Stimulated activated CD8-positive, alpha-beta memory T cell treated with anti-CD3 and anti-CD28 coated beads, Interleukin-2, amount 100 ng/mL, for 1 hour (primary cell): ENCODE data around the gene TMEM273.

Experiments used
- DNase-seq, 2 donors: peaks; one replicate each; pipeline ENCODE4 v3.0.0-alpha.2; 2020; ENCODE audit warnings: low read depth in 2 of 2

TMEM273 gene

DNA sequence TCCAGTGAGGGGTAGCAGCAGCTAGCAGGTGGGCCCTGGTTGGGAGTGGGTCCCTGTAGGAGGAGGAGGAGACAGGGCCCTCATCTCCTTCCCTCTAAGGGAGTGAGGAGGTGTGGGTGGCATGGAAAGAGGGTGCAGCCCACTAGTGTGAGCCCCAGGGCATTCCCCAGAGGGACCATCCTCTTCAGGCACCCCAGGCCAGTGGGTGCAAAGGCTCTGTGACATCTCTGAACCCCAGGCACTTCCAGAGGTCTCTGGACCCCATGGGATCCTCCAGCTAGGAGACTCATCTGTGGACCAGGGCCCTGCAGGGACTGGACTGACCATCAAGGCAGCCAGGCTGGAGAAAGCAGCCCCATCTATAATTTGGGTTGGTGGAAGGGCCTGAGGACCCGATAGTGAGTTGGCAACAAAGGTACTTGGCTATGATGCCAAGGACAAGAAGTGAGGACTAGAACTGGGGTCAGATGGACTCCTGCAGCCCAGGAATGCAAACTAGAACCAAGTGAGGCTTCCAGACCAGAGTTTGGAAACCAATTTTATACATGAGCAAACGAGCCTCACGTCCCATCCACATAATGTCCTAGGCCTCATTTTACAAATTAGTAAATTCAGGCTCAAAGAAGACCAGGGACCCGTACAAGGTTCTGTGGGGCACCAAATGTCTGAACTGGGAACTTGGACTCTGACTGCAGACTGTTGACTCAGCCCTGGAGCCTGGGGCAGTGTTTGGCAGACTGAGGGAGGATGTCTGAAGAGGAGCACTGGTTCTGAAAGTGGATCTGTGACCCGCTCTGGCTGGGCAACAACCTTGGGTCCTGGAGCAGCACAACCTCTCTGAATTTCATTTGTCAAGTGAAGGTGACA is 71.4 kb downstream of the TMEM273 start:
- DNase-seq: no peak

DNA sequence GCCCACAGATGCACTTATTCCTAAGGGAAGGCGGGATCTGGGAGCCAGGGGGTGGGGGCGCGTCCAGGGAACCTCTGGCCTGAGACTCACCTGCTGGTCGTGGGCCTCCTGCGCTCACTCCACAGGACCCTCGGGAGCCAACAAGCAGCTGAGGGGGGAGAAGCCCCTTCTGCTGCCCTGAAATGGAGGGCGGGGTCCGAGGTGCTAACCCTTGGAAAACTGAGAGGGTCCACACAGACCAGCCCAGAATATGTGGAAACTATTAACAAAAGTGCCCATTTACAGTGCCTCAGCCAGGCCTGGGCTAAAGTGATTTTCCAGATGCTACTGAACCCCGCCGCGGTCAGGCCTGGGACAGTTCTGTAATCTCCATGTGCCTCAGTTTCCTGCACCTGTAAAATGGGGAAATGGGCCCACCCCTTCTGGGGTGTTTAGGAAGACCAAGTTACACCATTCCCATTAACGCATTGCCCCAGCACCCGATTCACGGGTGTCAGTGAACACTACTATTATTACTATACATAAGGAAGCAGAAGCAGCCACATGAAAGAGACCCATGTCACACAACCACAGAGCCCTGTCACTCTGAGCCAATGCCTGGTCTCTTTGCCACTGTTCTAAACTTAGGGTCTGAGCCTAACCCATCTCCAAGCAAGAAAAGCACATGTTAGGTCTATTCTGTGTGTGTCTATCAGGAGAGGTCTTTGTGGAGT is 72.2 kb downstream of the TMEM273 start:
- DNase-seq: no peak

DNA sequence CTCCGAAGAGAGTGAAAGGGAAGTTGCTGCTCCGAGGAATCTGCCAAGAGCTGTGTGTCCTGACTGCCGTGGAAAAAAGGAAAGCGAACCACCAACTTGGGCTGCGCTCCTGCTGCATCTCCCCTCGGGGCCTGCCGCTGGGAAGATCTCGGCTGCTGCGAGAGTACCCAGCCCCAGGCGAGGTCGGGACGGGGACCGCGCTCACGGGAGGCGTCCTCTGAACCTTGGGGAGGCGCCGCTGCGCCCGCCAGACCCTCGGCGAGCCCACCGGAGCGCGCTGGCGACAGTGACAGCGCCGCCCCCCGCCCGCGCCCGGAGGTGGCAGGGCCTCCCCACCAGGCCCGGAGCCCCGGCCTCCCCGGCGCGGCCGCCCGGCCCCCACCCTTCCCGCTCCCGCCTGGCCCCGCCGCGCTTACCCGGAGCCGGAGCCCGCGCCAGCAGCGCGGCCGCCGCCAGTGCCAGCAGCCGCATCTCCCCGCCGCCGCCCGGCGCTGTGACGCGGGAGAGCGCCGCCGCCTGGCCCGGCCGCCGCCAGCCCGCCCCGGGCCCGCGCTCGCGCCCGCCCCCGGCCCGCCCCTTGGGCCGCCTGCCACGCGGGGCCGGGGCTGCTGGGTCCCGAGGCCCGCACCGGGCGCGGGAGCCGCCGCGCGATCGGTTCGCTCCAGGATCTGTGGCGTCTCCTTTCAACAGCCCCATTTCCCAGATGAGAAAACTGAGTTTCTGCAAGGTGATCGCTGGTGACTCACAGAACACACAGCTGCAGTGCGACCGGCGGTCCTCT is 73.0 kb downstream of the TMEM273 start, which contains the start of gene VSTM4:
Gene VSTM4 (minus strand): TSS at position 508 of the 781 bp plus-strand sequence. CDS start 37 bp downstream, at position 471.
- no peak for DNase-seq

DNA sequence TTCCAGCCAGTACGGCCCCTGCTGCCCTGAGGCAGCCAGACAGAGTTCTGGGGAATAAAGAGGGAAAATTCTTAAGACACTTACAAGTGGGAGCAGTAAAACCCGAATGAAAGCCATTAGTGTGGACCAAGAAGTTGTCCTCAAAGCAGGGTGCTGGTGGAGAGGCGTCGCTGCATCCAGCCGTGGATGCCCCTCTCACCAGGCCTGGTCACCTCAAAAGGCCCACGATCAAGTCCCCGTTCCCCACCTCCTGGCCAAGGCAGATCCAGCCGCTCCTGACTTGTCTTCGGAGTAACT is 73.5 kb downstream of the TMEM273 start:
- no peak for DNase-seq

DNA sequence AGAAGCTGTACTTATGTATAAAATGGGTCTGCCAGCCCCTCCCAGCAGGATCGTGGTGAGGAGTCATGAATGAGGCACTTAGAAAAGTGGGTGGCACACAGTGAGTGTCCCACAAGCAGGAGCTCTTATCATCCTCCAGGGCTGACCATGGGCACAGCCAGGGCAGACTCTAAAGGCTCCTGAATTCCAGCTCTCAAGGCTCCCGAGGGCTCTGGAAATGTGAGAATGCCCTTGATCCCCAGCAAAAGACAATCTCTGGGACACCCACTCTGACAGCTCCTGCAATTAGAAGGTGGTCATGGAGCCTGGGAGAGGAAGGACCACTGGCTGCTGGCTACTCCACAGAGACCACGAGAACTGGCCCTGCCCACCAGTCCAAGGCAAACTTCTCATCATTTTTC is 74.5 kb downstream of the TMEM273 start:
- DNase-seq: no peak

DNA sequence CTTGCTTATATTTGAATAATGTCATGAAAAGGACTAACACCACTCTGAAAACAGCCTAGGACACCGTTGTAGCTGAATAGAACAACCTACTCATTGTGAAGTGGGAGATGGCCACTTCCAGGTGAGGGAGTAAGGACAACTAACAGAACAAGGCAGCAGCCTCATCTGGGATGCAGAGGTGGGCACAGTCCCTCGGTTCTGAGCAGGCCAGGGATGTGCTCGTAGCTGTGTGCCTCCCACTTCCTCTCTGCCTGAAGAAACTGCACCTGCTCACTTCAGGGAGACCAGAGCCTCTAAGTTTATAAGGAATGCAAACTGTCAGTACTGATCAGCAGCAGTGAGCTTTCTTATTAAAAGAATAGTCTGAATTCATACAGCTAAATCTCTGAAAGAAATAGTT is 75.3 kb downstream of the TMEM273 start:
- no peak for DNase-seq

DNA sequence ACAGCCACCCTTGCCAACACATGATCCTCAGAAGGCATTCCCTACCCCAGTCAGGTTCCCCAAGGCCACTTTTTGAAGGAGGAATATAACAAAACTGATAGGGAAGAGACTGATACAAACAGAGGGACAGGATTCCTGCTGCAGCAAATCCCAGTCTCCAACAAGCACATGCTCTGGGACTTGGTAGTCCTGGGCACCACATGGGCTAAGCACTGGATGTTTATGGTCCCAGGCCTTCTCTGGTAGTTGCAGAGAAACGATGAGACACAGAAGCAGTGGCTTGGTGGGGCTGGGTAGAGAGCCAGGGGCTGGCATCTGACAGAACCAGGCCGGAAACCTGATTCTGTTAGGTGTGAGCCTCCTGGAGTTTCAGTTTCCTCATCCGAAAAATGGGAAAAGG is 76.1 kb downstream of the TMEM273 start:
- DNase-seq: no peak

DNA sequence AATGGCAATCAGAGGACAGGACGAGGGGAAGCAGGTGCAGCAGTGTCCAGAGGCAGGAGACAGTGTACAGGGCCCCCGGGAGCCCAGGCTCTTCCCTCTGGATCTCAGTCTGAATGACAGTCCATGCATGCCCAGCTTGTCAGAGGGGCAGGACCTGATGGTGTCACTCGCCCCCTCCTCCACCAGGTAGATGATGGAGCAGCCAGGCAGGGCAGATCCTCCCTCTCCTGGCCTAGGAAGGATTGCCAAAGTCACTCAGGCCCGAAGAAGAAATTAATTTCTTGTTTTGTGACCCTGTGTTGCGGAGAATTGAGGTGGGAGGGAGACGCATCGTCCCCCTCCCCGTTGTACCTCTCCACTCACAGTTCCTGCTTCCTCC is 76.9 kb downstream of the TMEM273 start:
- no peak for DNase-seq

DNA sequence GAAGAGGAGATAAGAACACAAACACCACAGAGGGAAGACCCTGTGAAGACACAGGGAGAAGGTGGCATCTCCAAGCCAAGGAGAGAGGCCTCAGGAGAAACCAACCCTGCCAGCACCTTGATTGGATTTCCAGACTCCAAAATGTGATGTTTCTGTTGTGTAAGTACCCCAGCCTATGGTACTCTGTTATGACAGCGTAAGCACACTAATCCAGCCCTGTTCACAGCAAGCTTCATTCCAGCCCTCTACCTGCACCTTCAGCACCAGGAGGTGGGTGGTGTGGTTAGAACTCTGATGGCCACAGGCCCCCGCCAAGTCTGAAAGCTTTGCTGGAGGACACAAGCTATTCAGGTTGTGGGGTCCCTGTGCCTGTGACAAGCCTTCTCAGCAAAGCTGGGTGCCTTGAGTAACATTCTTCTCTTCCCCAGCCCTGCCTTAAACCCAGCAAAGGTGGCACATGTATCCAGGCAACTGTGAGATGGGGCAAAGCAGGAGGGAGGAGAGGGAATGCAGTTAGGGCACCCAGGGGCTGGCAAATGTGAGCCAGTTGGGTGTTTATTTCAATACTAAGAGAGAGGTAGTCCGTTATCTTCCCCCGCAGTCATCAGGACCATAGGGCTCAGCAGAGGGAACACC is 77.4 kb downstream of the TMEM273 start:
- DNase-seq: no peak

DNA sequence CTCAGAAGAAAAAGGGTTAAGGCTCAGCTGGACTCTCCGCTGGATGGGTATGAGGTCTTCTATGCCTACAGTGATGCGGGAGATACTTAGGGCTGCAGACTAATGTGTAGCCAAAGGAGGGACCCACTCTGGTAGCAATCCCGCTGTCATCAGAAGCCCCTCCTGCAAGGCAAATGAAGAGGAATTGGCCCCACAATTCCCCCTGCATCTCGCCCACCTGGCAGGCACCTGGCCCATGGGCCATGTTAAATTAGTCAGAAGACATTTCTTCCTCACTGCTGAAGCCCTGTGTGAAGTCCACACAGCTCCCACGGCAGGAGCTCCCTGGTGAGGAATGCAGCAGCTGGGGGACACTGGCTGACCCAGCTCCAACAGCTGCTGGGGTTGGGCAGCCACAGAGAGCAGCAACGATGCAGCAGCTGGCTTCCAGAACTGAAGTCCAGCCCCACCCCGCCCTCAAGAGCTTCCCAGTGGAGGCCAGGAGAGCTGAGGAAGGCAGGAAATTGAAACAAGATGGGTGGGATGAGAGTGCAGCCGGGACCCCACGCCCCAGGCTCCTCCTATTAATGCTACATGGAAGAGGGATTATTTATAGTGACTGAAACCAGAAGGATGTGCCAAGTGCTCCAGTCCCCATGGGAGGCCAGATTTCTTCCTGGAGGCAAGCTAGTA is 78.4 kb downstream of the TMEM273 start:
- no peak for DNase-seq

DNA sequence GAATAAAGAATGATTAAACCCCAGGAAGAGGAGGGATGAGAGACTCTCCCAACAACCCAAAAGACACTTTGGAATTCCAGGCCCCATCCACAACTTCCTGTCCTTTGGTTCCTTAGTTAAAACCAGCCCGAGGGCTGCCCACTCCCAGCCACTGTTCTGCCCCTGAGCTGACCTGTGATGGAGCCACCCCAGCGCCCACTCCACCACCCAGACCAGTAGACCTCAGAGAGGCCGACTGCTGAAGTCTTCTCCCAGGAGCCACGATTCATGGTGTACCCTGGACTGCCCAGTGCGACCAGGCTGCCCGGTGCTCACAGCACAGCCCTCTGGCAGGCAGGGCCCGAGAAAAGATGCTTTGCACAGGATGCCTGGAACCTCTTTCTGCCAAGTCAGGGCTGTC is 79.5 kb downstream of the TMEM273 start:
- DNase-seq: no peak

DNA sequence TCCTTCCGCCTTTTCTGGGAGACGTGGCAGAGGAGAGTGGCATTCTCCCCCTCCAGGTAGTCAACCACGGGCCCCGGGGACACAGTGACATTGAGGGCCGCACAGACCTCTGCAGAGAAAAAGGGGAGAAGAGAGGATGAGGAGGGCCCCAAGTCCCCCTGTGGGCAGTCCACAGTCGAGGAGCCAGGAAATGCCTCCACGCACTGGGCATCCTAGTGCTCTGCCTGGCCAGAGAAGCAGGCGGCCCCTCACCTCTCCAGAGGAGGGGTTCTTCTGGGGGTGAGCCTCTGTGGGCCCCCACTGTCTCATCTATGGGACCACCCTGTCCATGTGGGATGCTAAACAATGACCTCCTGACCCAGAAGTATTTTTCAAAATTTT is 80.3 kb downstream of the TMEM273 start:
- DNase-seq: no peak

DNA sequence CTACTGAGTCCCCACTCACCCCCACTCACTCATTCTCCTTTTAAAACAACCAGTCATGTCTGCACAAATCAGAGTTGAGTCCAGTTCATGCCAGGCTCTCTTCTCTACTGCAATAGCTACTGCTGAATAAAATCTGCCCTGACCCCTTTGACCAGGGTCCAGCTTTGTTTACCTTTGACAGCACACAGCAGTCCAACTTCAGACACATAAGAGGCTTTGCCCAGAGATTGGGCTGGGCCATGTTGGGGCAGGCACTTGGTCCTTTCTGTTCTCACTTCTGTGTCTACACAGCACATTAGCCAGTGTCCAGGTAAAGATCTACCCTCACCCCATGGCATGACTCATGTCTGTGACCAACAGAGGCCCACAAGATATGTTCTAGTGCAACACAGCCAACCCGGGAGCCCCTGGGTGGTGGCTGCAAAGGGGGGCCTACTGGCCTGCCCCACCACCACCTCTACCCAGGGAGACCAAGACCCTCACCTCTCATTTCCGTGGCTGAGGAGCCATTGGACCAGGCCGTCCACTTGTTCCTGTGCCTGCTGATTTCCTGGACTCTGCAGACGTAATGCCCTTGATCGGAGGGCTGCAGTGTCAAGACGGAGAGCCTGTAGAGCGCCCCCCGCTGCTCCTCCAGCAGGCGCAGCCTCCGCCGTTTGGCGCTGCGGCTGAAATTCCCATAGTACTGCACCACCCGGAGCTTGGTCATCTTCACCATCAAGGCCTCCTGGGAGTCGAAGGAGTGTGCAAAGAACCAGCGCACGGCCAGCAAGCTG is 80.9 kb downstream of the TMEM273 start:
- no peak for DNase-seq

DNA sequence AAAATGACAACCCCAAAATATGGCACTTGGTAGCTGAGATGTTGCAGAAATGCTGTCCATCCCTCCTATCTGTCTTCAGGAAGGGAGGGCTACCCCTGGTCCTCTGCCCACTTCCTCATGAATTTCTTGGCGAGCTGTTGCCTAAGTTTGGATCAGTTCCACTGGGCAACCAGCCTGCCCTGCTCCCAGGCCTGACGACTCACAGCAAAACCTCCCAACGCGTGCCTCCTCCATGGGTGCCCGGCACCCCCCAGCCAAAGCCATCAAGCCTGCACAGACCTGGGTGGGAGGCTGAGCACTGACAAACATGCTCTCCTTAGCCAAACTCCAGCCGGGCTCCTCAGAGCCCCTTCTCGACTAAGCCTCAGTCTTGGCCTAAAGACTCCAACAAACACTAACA is 81.7 kb downstream of the TMEM273 start:
- no peak for DNase-seq

DNA sequence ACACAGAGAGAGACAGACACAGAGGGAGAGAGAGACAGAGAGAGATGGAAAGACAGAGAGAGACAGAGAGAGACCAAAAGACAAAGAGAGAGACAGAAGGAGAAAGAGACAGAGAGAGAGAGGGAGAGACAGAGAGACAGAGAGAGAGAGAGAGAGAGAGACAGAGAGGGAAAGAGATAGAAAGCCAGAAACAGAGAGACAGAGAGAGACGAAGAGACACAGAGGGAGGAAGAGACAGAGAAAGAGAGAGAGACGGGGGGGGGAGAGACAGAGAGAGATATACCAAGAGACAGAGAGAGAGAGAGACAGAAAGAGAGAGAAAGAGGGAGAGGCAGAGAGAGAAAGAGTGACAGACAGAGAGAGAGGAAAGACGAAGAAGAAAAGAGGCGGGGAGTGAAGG is 83.1 kb downstream of the TMEM273 start:
- DNase-seq: no peak
